Stimulated activated effector memory CD8-positive, alpha-beta T cell treated with anti-CD3 and anti-CD28 coated beads, Interleukin-12 subunit alpha, Interleukin-12 subunit beta, amount 100 ng/mL, for 72 hours (primary cell): ENCODE data around the gene PYGB.

Source experiments
- ATAC-seq: fragments of 150-1000 bp; cut with Tn5 transposase; 2 replicates; pipeline ENCODE4 v1.10.0; 2021
- DNase-seq, 2 donors: peaks; one replicate each; pipeline ENCODE4 v3.0.0; 2021 to 2022; ENCODE audit warnings: low spot score in 2 of 2
- H3K27ac Mint-ChIP-seq: one replicate; pipeline ENCODE4 v1.8.0; 2022; ENCODE audit warnings: mild to moderate bottlenecking, mixed read lengths
- H3K36me3 Mint-ChIP-seq: one replicate; pipeline ENCODE4 v1.8.0; 2022; ENCODE audit warnings: mild to moderate bottlenecking, mixed read lengths
- H3K4me1 Mint-ChIP-seq: one replicate; pipeline ENCODE4 v1.8.0; 2022; ENCODE audit warnings: mixed read lengths
- H3K4me3 Mint-ChIP-seq: one replicate; pipeline ENCODE4 v1.8.0; 2022; ENCODE audit warnings: mild to moderate bottlenecking, mixed read lengths
- H3K9me3 Mint-ChIP-seq: one replicate; pipeline ENCODE4 v1.8.0; 2022; ENCODE audit warnings: mixed read lengths

The PYGB gene

GRCh38 chr20:25221592-25222460, 26.1 kb upstream of the PYGB start:
- H3K4me3 Mint-ChIP-seq, result no peak overlapping the region
- no peaks in the 10 kb centered on the region for H3K9me3 Mint-ChIP-seq
- DNase-seq (no peak), ATAC-seq (no peak)
- H3K4me1 Mint-ChIP-seq, result peaks cover 19% of the 10 kb centered on the region
- peak overlapping the region; percentile 87 for H3K27ac Mint-ChIP-seq
- H3K36me3 Mint-ChIP-seq, result peaks cover 5% of the 10 kb centered on the region

DNA sequence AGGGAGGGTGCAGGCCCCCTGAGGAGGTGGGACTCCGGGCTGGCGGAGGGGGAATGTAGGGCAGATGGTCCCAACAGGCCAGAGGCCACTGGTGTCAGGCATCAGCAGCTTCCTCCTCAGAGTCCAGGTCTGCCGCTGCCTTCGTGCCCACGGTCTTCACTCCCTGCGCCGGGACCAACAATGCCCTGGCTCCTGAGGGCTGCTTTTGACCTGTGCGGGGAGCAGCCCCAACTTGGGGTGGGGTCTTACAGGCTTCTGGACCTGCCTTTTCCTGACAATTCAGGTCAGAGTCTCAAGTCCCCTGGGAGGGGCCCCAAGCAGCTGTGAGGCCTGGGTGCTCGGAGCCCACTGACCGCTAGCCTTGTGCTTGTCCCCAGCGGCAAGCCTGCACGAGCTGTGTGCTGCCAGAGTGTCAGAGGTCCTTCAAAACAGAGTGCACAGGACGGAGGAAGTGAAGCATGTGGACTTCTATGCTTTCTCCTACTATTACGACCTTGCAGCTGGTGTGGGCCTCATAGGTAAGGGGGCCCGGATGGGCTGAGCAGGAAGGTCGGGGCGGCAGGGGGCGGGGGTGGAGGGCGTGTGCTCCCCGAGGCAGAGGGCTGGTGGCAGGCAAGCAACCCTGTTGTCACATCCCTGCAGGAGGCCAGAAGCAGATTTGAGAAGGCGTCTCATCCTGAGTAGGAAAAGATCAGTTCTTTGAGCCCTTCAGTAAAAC, 25.3 kb upstream of the PYGB start:
- Mint-ChIP-seq H3K4me1 (peaks cover 19% of the 10 kb centered on the region), H3K36me3 (peaks cover 5% of the 10 kb centered on the region), H3K4me3 (no peak overlapping the region), H3K9me3 (no peaks in the 10 kb centered on the region), H3K27ac (peak overlapping the region; percentile 87)
- ATAC-seq (no peak), DNase-seq (no peak)

- DNase-seq (peak; percentile 29 to 69), ATAC-seq (peak; percentile 97)
- Mint-ChIP-seq H3K27ac (peak overlapping the region; percentile 50), H3K36me3 (peaks cover 5% of the 10 kb centered on the region), H3K4me3 (no peak overlapping the region), H3K9me3 (no peaks in the 10 kb centered on the region), H3K4me1 (peaks cover 19% of the 10 kb centered on the region)
Measured at GRCh38 chr20:25223179-25223661, 24.7 kb upstream of the PYGB start.

DNA sequence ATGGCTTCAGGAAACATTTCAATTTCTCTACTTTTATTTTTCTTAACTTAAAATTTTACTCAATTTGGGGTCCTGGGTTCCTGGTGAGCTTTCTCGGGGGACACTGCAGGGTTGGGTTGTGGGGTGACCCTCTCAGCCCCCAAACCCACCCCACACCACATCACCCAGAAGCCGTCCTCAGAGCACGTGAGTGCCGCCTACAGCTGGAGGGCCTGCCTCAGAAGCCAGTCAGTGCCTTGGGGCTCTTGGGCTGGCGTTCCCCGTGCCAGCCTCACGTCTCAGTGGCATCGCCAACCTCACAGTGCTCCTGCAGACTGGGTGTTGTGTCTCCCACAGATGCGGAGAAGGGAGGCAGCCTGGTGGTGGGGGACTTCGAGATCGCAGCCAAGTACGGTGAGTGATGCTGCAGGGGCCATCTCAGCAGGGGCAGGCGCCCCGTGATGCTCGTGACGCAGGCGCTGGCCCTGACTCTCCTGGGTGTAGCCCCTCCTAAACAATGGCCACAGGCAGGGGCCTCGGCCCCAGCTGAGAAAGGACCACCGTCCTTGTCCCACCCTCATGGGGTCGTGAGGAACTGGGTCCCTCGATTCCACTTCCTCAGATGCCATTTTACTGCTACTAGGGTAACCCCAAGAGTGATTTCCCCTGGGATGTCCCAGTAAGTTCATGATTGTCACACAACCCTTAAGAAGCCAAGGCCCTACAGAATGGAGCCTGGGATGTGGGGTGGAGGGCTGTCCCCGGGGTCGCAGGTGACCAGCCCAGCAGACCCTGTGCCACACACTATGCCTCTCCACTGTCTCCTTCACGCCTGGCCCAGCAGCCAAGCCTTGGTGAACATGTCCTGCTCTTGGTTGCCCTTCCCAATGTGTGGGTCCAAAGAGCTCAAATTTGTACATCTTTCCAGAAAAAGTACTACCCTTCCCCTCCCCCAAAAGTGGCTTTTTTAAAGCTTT, 23.8 kb upstream of the PYGB start:
- H3K4me3 Mint-ChIP-seq, result no peak overlapping the region
- DNase-seq (no peak), ATAC-seq (no peak)
- H3K9me3 Mint-ChIP-seq, result no peaks in the 10 kb centered on the region
- H3K36me3 Mint-ChIP-seq, result peaks cover 5% of the 10 kb centered on the region
- H3K27ac Mint-ChIP-seq, result peak overlapping the region; percentile 50
- peaks cover 19% of the 10 kb centered on the region for H3K4me1 Mint-ChIP-seq

- Mint-ChIP-seq H3K4me3 (no peak overlapping the region), H3K9me3 (no peaks in the 10 kb centered on the region), H3K36me3 (peaks cover 5% of the 10 kb centered on the region), H3K4me1 (peaks cover 19% of the 10 kb centered on the region), H3K27ac (no peak overlapping the region)
- DNase-seq (no peak), ATAC-seq (no peak)
Measured at GRCh38 chr20:25224941-25225340, 22.9 kb upstream of the PYGB start.

DNA sequence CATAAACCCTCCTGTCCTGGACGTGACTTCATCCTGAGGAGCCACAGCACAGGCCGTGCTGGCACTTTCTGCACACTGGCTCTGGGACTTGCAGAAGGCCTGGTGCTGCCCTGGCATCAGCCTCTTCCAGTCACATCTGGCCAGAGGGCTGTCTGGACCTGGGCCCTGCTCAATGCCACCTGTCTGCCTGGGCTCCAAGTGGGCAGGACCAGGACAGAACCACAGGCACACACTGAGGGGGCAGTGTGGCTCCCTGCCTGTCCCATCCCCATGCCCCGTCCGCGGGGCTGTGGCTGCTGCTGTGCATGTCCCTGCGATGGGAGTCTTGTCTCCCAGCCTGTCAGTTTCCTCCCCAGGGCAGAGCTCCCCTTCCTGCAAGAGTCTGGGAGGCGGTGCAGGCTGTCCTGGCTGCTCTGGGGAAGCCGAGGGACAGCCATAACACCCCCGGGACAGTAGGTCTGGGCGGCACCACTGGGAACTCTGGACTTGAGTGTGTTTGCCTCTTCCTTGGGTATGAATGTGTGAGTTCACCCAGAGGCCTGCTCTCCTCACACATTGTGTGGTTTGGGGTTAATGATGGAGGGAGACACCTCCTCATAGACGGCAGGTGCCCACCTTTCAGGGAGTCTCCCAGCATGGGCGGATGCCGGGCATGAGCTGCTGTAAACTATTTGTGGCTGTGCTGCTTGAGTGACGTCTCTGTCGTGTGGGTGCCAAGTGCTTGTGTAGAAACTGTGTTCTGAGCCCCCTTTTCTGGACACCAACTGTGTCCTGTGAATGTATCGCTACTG, 22.0 kb upstream of the PYGB start:
- Mint-ChIP-seq H3K4me3 (no peak overlapping the region), H3K27ac (peak overlapping the region; percentile 43), H3K4me1 (peaks cover 19% of the 10 kb centered on the region), H3K36me3 (peaks cover 5% of the 10 kb centered on the region), H3K9me3 (no peaks in the 10 kb centered on the region)
- DNase-seq (no peak), ATAC-seq (no peak)

- Mint-ChIP-seq H3K4me1 (peaks cover 11% of the 10 kb centered on the region), H3K4me3 (no peak overlapping the region), H3K9me3 (no peaks in the 10 kb centered on the region), H3K27ac (peak overlapping the region; percentile 43), H3K36me3 (peaks cover 5% of the 10 kb centered on the region)
- no peak for DNase-seq
- ATAC-seq, result no peak
Measured at GRCh38 chr20:25226433-25227316, 21.2 kb upstream of the PYGB start.

DNA sequence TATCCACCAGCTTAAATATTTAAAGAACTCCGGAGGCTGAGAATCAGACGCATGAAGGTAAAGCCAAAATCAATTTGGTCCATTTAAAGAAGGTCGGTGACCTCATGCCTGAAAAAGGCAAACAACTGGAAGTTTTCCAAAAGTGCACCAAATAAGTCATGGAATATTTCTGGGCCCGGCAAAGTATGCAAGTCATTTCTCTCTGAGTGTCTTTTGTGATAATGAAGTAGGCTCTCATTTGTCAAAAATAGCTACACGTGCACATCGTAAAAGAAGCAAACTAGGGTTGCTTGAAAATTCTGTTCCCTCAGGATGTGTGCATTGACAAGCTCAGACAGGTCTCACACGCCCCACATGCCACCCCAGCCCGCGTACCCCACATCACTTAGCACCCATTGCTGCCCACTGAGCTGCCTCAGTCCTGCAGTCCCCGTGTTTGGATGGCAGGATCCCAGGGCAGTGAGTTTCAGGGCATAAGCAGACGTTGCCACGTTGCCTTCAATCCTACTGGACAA, 20.5 kb upstream of the PYGB start:
- H3K4me3 Mint-ChIP-seq, result no peak overlapping the region
- ATAC-seq, result no peak
- H3K27ac Mint-ChIP-seq, result peak overlapping the region; percentile 37
- H3K9me3 Mint-ChIP-seq, result no peaks in the 10 kb centered on the region
- H3K36me3 Mint-ChIP-seq, result peaks cover 5% of the 10 kb centered on the region
- no peak for DNase-seq
- peaks cover 5% of the 10 kb centered on the region for H3K4me1 Mint-ChIP-seq

DNA sequence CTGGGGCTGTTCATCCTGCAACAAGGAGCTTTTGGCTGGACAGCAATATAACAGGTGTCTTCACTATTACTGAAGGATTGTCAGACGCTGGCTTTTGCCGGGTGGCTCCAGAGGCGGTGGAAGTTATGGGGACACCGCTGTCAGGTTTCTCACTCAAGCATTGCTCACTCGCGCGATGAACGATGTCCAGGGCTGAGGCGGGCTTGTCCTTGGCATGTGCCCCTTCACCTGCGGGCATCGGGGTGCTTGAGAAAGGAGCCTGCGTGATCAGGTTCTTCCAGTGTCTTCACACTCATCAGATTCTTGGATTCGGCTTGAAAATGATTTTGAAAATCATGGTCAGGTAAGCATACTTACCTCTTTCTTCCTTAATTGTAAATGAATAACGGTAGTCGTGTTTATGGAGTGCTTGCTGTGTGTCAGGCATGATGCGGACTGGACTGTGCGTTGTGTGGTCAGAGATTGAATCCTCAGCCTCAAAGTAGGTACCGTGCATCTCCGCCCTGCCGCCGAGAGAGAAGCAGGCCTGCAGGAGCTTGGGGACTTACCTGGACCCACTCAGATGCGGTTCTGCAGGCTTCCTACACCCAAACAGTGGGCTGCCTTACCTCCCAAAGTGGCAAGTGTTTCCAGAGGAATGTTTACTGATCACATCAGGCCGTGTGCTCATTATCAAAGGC, 18.3 kb upstream of the PYGB start:
- H3K4me3 Mint-ChIP-seq, result no peak overlapping the region
- peaks cover 5% of the 10 kb centered on the region for H3K36me3 Mint-ChIP-seq
- no peak for ATAC-seq

DNA sequence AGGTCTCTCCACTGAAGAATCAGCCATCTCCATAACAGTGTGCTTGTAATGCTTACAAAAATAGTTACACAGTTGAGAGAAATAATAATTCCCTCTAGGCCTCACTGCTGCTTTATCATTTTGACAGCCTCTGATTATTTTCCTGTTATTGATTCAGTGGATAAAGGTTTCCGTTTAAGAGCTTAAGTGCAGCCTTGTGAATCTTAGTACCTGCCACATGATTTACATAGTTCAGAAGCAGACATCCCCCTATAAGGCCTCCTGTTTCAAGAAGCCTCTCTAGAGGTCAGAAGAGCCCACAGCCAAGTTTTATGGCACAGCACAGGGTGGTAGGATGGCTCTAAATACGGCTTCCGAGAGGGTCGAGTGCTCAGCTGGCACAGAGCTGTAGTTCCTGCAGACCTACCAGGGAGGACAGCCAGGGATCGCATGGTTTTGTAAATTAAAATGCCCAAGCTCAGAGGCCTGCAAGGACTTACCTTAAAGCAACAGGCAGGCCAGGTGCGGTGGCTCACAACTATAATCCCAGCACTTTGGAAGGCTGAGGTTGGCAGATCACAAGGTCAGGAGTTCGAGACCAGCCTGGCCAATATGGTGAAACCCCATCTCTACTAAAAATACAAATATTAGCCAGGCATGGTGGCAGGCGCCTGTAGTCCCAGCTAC, 17.6 kb upstream of the PYGB start:
- Mint-ChIP-seq H3K4me3 (no peak overlapping the region), H3K9me3 (no peaks in the 10 kb centered on the region), H3K4me1 (no peaks in the 10 kb centered on the region)

More for the DNA sequence above, 18.3 kb upstream of the PYGB start:
- no peak for DNase-seq
- Mint-ChIP-seq H3K4me1 (no peaks in the 10 kb centered on the region), H3K9me3 (no peaks in the 10 kb centered on the region), H3K27ac (no peak overlapping the region)

GRCh38 chr20:25233016-25233772, 14.7 kb upstream of the PYGB start:
- Mint-ChIP-seq H3K27ac (no peak overlapping the region), H3K4me3 (no peak overlapping the region), H3K9me3 (no peaks in the 10 kb centered on the region), H3K4me1 (peaks cover 16% of the 10 kb centered on the region), H3K36me3 (peaks cover 6% of the 10 kb centered on the region)
- DNase-seq (no peak), ATAC-seq (no peak)

More for the DNA sequence above, 17.6 kb upstream of the PYGB start:
- ATAC-seq (no peak), DNase-seq (no peak)
- H3K27ac Mint-ChIP-seq, result no peak overlapping the region
- H3K36me3 Mint-ChIP-seq, result peaks cover 5% of the 10 kb centered on the region
